ENCODE results near the gene CACNB4.
"Not testable (repeated sequence)": the region's sequence is repeated elsewhere in the genome, so short reads cannot be mapped to it uniquely, and the experiment has no call there.

The CACNB4 gene

DNA sequence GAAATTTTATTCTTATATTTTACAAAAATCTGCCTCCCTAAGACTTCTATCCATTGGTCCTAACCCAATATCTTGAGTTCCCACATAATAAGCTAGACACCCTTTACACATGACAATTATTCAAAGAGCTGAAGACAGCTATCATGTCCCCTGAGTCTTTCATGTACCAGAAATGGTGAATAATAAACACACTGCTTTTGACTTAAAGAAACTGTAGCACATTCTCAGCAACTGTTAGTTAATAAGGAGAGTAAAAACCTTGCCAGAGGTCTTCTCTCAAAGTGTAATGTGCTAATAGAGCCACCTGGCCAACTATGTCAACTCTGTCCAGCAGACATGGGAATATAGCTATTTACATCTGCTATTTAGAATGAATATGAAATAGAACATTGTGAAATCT is 160.9 kb downstream of the CACNB4 start:
- no peaks in the 10 kb centered on the region for H3K4me1 Mint-ChIP-seq
- peaks cover 4% of the 10 kb centered on the region in 2 donors for H3K9me3 Mint-ChIP-seq
- H3K27ac Mint-ChIP-seq = no peak overlapping the region
- DNase-seq (no peak), ATAC-seq (no peak)
- no peak overlapping the region for H3K4me3 Mint-ChIP-seq
- H3K27me3 Mint-ChIP-seq = peaks cover 11% of the 10 kb centered on the region

DNA sequence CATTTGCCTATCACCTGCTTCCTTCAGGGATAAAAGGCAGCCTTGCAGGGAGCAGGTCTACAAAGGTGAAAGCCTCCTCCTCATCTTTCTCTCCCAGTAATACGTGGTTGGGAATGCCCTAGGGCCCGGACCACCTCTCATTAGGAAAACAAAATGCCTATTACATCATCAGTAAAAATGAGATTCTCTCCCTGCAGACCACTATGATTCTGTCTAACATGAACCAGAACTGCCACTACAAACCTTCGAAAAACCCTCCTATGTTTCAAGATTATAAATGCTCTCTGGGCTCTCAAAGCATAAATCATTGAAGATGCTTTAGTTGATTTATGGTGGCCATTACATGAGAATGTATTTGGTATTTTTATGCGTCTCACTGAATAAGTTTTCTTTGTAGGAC is 162.2 kb downstream of the CACNB4 start:
- Mint-ChIP-seq H3K27me3 (peaks cover 11% of the 10 kb centered on the region), H3K4me3 (no peak overlapping the region), H3K27ac (no peak overlapping the region), H3K9me3 (no peaks in the 10 kb centered on the region), H3K4me1 (no peaks in the 10 kb centered on the region)
- DNase-seq (no peak), ATAC-seq (no peak)

DNA sequence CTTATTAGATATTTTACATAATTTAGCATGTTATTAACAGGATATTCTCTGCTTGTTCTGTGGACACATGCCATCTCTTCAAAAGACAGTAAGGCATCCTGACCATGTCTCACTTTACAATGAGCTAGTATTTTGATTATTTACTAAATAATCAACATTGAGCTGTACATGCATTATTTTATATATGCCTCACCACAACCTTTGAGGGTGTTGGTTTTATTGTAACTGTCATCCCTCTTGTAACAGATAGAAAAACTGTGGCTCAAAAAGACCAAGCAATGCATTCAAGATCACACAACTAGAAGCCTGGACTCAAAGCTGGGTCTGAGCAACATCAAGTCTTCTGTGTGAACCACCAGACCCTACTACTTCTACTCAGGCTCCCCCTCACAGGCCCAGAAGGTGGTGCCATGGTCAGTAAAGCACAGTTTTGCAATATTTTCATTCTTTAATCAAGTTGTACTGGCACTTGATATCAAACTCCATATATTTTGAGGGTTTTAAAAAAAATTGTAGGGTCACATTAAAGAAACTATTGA is 165.5 kb downstream of the CACNB4 start:
- Mint-ChIP-seq H3K27ac (no peak overlapping the region), H3K4me1 (no peaks in the 10 kb centered on the region), H3K9me3 (no peaks in the 10 kb centered on the region), H3K27me3 (peaks cover 14% of the 10 kb centered on the region), H3K4me3 (no peak overlapping the region)
- no peak for ATAC-seq
- DNase-seq = no peak

DNA sequence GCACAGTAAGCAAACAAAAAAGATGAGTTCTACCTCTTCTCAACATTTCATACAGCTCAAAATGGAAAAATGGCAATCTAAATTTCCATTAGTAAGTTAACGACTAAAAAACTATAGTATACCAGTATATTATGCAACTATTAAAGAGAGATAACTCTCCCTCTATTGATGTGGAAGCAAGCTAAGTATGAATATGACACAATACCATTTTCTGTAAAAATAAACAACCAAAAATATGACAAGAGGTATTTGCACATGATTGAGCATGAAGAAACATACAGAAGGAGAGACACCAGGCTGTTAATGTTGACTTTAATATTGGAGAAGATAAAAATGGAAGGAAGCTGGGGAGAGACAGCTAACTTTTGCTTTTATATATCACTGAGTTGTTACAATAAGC is 167.1 kb downstream of the CACNB4 start:
- DNase-seq (no peak), ATAC-seq (no peak)
- Mint-ChIP-seq H3K27me3 (peaks cover 25% of the 10 kb centered on the region), H3K27ac (no peak overlapping the region), H3K4me3 (no peak overlapping the region), H3K4me1 (no peaks in the 10 kb centered on the region), H3K9me3 (no peaks in the 10 kb centered on the region)

DNA sequence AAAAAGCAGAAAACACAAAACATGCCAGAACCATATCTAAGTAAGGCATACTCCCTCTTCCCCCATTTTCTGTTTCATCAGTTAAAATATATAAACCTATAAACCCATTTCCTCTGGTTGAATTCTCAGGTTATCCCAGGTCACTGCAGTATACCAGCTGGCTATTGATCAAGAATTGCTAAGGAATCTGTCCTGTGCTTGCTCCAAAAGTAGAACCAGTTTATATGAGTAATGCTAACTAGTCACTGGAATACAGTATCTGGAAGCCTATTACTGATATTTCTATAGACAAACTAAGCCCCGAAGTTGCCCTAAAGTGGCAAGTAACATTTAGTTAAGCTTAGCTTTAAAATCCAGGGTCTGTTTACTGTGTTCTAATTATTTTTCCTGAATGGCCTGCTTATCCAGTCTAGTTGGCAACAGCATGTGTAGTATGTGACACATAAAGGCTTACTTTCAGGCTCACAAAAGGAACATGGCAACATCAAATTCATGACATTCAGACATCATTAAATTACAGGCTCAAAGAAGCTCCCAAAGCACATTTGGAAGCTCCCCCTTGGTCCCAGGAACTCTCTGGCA is 167.7 kb downstream of the CACNB4 start:
- H3K4me3 Mint-ChIP-seq = no peak overlapping the region
- H3K9me3 Mint-ChIP-seq = no peaks in the 10 kb centered on the region
- H3K27me3 Mint-ChIP-seq = peaks cover 28% of the 10 kb centered on the region
- no peak for DNase-seq
- no peak for ATAC-seq
- H3K27ac Mint-ChIP-seq = no peak overlapping the region
- no peaks in the 10 kb centered on the region for H3K4me1 Mint-ChIP-seq

DNA sequence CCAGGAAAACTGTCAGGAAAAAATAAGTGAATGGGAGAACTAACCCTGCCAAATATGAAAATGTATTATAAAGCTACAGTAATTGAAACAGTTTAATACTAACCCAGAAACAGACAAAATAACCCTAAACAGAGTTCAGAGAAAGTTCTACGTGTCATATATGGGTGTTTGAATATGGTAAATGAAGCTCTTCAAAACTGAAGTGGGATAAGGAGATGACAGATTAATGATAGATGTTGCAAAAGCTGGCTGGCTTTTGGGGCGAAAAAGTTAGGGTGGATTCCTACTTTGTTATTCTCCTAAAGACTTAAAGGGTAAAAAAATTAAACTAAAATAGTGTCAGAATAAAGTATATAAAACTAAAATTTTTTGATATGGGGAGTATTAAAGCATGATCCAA is 168.8 kb downstream of the CACNB4 start:
- H3K4me3 Mint-ChIP-seq = no peak overlapping the region
- H3K27ac Mint-ChIP-seq = no peak overlapping the region
- H3K4me1 Mint-ChIP-seq = no peaks in the 10 kb centered on the region
- H3K27me3 Mint-ChIP-seq = peaks cover 38% of the 10 kb centered on the region
- DNase-seq (no peak), ATAC-seq (no peak)
- no peaks in the 10 kb centered on the region for H3K9me3 Mint-ChIP-seq

DNA sequence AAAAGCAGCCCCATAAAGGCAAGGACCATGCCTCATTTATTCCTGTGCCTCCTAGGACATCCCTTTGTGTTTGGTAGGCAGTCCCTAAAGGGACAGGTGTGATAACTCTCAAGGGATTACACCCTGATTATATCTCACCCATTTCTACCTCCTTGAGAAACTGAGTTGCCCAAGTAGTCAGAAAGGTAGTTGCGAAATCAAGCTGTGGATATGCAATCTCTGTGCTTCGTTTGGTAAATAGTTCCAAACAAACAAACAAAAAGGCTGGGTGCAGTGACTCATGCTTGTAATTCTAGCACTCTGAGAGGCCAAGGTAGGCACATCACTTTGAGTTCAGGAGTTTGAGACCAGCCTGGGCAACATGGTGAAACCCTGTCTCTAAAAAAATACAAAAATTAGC is 170.5 kb downstream of the CACNB4 start:
- H3K4me1 Mint-ChIP-seq = no peaks in the 10 kb centered on the region

DNA sequence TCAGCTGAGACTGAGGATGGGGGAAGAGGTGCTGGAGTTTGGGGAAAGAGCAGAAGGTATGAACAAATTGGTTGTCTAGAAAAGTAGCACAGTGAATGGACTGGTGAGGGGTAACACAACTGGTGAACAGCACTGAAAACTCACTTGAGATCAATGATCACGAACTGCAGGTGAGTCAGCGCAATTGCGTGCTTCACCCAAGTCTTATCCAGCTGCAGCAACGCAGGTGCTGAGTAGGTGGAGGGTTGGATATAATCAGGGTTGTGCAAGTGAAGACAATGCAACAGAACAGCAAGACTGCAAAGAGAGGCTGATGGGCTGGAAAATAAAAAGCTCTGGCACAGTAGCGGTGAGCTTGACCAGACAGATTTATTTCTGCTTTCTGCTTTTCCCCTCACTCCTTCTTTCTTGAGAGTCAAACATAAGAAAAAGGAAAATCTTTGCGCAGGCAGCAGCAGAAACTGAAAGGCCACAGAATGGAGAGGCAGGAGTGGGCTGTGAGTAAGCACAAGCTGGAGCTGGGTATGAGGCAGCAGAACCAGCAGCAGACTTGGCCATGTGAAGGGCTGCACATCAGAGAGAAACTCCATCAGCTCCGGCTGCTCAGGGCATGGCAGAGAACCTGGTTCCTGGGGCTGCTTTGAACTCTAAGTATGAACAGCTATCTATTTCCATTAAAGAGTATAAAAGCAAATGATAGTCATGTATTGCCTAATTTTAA is 171.2 kb downstream of the CACNB4 start:
- no peak overlapping the region for H3K27ac Mint-ChIP-seq
- no peak for DNase-seq
- no peaks in the 10 kb centered on the region for H3K4me1 Mint-ChIP-seq
- no peak for ATAC-seq
- H3K27me3 Mint-ChIP-seq = peaks cover 38% of the 10 kb centered on the region
- H3K9me3 Mint-ChIP-seq = no peaks in the 10 kb centered on the region
- H3K4me3 Mint-ChIP-seq = no peak overlapping the region

More for the DNA sequence above, 170.5 kb downstream of the CACNB4 start:
- no peak overlapping the region for H3K27ac Mint-ChIP-seq
- no peaks in the 10 kb centered on the region for H3K9me3 Mint-ChIP-seq
- ATAC-seq (no peak), DNase-seq (no peak)
- no peak overlapping the region for H3K4me3 Mint-ChIP-seq
- H3K27me3 Mint-ChIP-seq = peaks cover 38% of the 10 kb centered on the region

DNA sequence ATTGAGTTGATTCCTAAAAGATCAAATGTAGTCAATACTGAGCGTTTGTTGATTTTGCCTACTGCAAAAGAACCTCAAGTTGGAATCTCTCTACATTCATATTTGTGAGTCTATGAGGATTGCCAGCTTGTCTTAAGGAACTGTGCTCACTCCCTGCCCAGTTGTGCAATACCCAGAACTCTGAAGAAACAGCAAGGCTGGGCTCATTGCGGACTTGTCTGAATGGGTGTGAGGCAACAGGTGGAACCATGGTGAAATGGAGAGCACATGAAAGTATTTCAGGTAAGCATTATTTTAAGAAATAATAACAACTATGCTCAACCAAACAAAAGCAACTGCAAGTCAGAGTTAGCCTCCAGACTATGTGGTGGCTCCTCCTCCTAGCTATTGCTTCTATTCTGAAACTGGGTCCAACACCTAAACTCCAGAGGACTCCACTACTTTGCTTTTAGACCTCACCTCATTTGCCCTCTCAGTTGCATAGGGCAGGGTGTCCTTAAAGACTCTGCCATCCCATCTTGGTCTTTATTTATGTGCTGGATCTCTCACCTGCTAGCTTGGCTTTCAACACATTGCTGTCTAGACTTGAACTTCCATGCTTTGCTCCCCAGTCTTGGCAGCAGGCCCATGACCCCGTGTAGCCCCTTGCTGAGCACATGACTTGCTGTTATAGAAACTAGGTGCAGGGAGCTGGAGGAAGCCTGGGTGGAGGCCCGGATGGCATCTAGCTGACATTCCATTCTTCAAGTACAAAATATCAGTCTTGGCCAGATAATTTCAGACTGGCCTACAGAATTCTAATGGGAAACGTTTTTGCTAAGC is 175.8 kb downstream of the CACNB4 start:
- H3K27ac Mint-ChIP-seq = no peak overlapping the region
- ATAC-seq (no peak), DNase-seq (no peak)
- no peak overlapping the region for H3K4me3 Mint-ChIP-seq
- peaks cover 24% of the 10 kb centered on the region for H3K27me3 Mint-ChIP-seq
- H3K4me1 Mint-ChIP-seq = no peaks in the 10 kb centered on the region
- H3K9me3 Mint-ChIP-seq = no peaks in the 10 kb centered on the region

DNA sequence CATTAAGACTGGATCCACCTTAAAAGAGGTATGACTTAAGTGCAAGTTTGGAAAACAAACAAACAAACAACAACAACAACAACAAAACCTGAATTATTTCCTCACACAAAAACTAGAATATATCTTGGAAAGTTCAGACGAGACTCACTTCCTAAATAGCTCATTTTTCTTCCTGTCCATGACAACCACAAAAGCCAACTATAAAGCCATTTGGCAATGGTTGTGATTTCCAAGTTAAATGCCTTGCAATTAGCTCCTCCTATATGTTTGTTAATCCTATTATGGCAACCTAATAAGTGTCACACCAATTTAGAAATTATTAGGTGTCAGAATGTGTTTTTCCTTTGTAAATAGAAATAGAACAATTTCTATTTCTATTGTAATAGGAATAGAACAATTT is 179.1 kb downstream of the CACNB4 start:
- H3K4me3 Mint-ChIP-seq = no peak overlapping the region

DNA sequence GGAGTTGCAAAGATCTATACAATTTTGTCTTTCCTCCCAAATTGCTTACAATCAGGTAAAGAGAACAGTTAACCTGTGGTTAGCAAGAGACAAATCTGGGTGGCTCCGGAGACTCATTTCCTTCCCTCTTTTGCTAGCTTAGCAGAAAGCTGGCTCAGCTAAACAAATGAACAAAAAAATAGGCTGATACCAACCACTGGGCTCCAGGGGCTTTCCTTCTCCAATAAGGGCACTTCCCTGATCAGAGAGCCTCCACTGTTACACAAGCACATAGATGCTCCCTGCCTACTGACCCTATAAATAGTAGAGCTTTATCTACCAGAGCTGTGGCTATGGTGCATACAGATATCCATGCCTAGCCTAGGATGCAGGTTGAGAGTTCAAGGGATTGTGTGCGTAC is 180.5 kb downstream of the CACNB4 start:
- Mint-ChIP-seq H3K9me3 (no peaks in the 10 kb centered on the region), H3K4me3 (no peak overlapping the region), H3K27me3 (peaks cover under 1% of the 10 kb centered on the region), H3K27ac (no peak overlapping the region), H3K4me1 (no peaks in the 10 kb centered on the region)
- no peak for ATAC-seq
- DNase-seq = no peak

More for the DNA sequence above, 179.1 kb downstream of the CACNB4 start:
- DNase-seq (no peak), ATAC-seq (no peak)
- Mint-ChIP-seq H3K27ac (peak overlapping the region in 1 of 2 donors; percentile 21), H3K9me3 (no peaks in the 10 kb centered on the region), H3K27me3 (no peaks in the 10 kb centered on the region), H3K4me1 (no peaks in the 10 kb centered on the region)

DNA sequence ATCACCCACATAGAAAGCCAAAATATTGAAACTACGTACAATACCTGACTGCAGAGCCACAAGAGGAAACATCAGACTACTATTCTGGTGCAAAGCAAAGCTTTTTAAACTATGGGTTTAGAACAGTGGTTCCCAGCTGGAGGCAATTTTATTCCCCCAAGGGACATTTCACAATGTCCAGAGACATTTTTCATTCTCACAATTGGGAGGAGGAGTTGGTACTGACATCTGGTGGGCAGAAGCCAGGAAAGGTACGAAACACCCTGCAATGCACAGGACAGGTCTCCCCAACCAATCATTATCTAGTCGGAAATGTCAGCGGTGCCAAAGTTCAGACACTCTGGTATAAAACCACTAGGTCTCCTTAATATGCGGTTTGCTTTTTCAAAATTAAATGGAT is 182.2 kb downstream of the CACNB4 start:
- no peak overlapping the region for H3K4me3 Mint-ChIP-seq
- no peaks in the 10 kb centered on the region for H3K4me1 Mint-ChIP-seq
- no peak overlapping the region for H3K27ac Mint-ChIP-seq
- peaks cover 18% of the 10 kb centered on the region for H3K27me3 Mint-ChIP-seq
- ATAC-seq (no peak), DNase-seq (no peak)
- no peaks in the 10 kb centered on the region for H3K9me3 Mint-ChIP-seq

DNA sequence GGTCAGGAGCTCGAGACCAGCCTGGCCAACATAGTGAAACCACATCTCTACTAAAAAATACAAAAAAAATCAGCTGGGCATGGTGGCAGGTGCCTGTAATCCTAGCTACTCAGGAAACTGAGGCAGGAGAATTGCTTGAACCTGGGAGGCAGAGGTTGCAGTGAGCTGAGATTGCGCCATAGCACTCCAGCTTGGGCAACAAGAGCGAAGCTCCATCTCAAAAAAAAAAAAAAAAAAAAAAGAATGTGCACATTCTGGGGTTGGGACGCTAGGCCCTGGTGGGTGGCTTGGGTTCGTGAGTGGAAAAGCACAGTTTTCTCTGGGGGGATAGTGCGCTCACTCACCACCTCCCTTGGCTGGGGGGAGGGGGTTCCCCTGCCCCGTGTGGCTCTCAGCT is 183.2 kb downstream of the CACNB4 start:
- not testable (repeated sequence) for ATAC-seq, DNase-seq, H3K4me3 Mint-ChIP-seq, H3K9me3 Mint-ChIP-seq, H3K4me1 Mint-ChIP-seq, H3K27ac Mint-ChIP-seq
- H3K27me3 Mint-ChIP-seq = peaks cover 25% of the 10 kb centered on the region

DNA sequence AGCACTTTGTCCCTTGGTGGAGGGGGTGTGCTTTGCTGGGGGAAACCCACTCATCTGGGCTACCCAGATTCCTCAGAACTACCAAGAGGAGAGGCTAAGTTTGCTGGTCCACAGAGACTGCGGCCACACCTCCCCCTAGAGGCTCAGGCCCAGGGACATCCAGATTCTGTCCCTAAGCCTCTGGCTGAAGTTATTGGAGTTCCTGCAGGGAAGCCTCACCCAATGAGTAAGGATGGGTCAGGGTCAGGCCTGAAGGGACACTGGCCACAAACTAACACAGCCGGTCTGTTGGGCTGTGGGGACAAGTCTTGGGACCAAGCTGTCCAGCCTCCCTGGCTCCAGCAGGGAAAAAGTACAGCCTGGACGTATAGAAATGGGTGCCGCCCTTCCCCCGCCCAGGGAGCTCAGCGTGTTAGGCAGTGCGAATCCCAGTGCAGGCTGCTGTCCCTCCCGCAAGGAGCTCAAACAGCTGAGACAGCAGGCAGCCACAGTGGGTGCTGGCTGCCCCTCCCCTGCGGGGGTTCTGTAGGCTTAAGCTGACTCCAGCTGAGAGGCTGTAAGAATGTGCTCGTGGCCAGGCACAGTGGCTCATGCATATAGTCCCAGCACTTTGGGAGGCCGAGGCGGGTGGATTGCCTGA is 183.7 kb downstream of the CACNB4 start:
- Mint-ChIP-seq H3K4me1 (no peaks in the 10 kb centered on the region), H3K27me3 (peaks cover 25% of the 10 kb centered on the region), H3K27ac (no peak overlapping the region), H3K9me3 (no peaks in the 10 kb centered on the region), H3K4me3 (no peak overlapping the region)
- ATAC-seq (no peak), DNase-seq (no peak)

DNA sequence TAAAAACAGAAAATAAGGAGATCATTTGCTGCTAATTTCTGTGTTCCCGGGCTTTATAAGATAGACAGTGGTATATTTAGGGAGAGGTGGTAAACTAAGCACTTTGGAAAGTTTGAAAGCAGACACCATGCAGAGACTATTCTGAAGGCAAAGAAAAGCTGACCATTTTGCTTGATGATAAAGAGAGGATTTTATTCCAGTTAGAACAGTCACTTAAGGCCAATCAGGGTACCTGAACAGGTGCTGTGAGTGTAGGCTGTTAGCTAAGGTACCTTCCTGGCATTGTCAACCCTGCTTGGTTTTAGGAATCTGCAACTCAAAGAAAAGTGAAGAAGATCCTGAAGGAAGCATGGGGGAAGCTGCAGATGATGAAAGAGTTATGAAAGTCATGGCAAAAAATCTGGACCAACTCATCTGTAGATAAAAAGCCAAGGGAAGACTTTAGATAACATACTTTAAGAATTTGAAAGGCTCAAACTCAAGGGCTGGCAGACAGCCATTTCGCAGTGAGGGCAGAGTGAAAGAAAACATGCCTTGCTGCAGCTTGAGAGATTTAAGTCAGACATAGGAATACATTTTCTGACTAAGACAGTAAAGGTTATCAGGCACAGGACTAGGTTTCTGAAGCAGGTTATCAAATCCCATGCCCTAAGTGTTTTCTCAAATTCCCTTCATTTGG is 190.5 kb downstream of the CACNB4 start:
- Mint-ChIP-seq H3K4me1 (no peaks in the 10 kb centered on the region), H3K27me3 (peaks cover 31% of the 10 kb centered on the region)
- no peak for ATAC-seq

More for the DNA sequence above, 190.5 kb downstream of the CACNB4 start:
- DNase-seq = no peak
- no peak overlapping the region for H3K4me3 Mint-ChIP-seq
- H3K27ac Mint-ChIP-seq = no peak overlapping the region
- H3K9me3 Mint-ChIP-seq = no peaks in the 10 kb centered on the region

All from stimulated activated naive CD8-positive, alpha-beta T cell treated with anti-CD3 and anti-CD28 coated beads, Interleukin-15, amount 100 ng/mL, for 72 hours (primary cell).